ENCODE data around the gene TESPA1.
A peak's percentile ranks its signal among the peaks of the same experiment; 100 is the strongest.
"Not testable (repeated sequence)": the region's sequence is repeated elsewhere in the genome, so short reads cannot be mapped to it uniquely, and the experiment has no call there.

TESPA1 gene, protein sequence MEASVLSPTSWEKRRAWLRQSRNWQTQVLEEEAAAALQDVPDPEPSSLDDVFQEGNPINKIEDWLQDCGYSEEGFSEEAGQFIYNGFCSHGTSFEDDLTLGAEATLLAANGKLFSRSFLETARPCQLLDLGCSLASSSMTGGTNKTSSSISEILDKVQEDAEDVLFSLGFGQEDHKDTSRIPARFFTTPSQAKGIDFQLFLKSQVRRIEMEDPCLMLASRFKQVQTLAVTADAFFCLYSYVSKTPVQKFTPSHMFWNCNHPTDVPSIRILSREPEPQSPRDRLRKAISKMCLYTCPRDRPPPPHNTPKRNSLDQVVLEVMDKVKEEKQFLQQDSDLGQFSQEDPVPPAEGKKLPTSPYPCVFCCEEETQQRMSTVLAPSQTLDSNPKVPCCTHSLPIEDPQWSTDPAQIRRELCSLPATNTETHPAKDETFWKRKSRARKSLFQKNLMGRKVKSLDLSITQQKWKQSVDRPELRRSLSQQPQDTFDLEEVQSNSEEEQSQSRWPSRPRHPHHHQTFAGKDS

DNA sequence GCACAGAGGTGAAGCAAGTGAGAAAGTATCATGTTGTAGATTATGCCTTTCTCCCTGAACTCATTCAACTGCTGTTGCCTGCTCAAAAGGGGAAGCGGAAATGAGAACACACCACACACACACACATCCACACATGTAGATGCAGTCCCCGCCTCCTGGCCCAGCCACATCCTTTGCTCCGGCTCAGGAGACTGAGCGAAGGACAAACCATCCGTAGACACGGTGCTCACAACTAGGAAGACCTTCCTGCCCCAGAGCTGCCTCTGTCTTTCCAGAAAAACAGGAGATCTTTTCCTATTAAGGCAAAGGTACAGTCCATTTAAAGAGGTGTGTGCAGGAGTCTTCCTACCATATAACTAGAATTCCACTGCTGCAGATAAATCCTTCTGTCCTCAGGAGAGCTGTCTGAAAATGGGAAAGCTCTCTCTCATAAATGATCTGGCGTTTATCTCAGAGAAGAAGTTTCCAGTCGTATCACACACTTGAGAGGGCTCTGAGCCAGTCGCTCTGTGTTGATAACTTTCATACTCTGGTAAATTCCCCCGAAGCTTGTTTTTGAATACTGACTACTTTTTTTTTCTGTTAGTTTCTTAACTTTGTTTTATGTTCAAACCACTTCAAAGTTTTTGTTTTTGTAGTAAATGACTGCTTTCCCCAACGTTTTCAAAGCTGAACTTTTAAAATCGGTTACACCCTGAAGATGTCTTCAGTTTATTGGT is at the start of gene TESPA1:
TSS of gene TESPA1 (minus strand) at position 105 of the 719 bp plus-strand sequence. CDS start 10,200 bp downstream, outside the sequence.
- DNase-seq (ENCODE audit: low read depth): peak; percentile 74

DNA sequence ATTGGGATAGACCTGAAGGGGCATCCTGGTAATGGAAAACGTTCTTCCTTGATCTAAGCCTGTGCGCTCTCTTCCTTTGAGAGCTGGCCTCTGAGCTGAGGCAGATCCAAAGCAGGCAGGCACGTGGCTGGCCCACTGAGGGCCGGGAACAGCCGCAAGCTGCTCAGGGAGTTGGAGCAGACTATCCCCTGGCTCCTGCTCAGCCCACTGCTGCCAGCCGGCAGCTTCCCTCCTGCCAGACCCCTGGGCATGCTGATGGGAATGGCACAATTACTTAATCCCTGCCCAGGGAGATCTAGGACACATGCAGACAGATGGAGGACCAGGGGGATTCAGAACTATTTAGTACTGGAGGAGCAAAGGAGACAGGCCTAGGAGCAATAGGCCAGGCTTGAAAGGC is 49.7 kb upstream of the TESPA1 start:
- no peak for DNase-seq (ENCODE audit: low read depth)

DNA sequence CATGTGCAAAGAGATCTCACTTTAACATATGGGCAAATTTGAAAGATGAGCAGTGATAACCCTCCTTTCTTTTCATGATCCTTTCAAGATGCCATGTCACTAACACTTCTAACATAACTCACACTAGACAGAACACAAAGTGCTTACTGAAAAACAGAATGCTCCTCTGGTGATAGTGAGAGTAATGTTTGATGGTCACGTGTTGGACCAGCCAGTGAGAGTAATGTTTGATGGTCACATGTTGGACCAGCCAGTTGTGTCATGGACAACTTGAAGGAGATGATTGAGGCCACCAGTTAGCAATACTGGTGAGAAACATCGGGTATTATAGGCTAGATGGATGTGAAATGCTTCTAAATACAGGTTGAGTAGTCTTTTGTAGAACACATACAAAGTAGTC is 40.9 kb upstream of the TESPA1 start:
- DNase-seq (ENCODE audit: low read depth): no peak

DNA sequence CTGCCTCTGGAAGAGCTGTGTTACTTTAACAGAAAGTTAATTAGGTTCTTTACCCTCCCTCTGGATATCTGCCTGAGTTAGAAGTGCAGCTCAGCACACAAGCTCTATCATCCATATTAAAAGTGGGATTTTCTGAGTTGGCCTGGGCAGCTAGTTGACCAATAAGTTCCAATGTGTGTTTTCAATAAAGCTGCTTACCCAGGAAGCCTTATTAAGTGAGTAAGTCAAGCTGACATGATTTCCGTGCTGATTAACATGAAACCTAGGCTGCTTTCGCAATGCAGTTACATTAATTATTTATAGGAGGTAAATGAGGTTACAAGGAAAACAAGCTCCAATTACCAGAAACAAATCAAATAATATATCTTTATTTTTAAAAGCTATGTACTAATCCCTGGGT is 40.0 kb upstream of the TESPA1 start:
- DNase-seq (ENCODE audit: low read depth): no peak

DNA sequence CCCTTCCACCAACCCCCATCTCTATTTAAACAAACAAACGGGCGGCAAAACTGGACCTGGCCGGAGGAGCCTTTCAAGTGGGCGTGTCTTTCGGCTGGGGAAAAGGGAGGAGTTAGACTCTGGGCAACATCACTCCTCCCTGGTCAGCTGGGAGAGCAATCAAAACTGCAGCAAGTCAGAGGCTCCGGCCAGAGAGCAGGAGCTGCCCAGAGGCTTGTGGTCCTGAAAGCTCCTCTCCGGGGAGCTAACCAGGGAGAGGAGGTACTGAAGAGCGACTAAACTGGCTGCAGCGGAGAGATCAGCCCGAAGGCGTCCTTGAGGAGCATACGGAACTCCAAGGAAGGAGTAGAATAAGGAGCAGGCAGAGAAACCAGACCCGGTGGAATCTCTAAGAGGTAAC is 35.2 kb upstream of the TESPA1 start, which contains the start of gene NEUROD4:
TSS of gene NEUROD4 (plus strand) at position 191 of the 400 bp plus-strand sequence. CDS start 6,466 bp downstream, outside the sequence.
- DNase-seq (ENCODE audit: low read depth): no peak

DNA sequence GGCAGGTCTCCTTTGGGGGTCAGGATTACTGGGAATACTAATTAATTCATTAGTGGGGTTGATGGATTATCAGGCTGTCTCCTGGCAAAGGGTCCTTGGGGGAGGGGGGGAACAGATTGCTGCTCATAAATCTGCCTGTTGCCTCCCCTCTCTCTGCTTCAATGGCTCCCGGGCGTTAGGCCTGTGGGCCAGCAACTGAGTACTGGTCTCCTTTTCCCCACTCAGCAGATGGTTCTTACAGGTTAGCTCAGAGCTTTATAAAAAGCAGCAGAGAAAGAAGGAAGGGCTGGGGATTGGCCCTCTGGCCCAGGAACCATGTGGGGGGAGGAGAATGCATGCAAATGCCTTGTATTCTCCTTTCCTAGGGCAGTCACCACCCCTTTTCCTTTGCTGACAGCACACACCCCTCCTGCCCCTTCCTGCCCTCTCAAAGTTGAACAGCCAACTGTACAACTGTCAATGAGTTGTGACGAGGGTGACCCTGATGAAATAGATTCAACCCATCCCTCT is 32.9 kb upstream of the TESPA1 start:
- DNase-seq (ENCODE audit: low read depth): no peak

DNA sequence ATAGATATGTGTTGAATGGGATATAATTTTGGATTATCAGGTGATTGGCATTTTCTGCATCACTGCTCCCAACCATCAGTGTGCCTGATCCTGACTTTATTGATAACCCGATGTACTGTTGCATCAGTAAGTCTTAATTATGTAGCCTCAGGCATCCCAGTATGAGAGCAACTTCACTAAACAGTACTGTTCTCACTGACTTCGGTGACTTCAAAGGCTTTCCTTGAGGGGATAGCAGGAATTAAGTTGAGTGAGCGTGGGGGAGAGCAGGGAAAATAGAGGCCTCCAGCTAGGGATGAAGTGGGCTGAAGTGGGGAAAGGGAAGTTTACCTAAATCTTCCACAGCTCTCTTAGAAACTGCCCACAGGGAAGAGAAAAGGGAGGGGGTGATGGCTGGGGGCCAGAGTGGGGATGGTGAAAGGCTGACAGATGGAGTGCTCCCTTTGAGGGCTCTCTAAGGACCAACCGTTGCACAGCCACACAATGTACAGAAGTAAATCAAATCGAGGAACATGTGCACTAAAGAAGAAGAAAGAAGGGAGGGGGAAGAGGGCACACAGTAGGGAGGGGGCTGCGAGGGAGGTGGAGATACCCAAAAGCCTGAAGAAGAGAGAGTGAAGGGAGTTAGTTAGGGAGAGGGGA is 24.5 kb upstream of the TESPA1 start:
- DNase-seq (ENCODE audit: low read depth): no peak

DNA sequence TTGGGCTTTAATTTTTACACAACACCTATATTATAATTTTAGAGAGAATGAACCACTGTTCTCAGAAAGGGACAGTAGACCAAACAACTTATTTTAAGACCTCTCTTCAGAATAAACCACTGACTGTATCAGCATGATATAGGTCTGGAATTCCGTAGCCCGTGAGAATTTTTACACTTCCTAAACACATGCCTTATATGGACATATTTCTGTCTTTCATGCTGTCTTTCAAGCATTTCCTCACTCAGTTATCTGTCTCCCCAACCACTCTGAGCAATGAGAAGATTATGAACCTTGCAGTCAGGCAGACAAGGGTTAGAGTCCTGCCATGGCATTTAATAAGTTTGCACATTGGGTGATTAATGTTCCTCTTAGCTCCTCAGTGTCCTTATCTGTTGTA is 17.8 kb upstream of the TESPA1 start:
- no peak for DNase-seq (ENCODE audit: low read depth)

DNA sequence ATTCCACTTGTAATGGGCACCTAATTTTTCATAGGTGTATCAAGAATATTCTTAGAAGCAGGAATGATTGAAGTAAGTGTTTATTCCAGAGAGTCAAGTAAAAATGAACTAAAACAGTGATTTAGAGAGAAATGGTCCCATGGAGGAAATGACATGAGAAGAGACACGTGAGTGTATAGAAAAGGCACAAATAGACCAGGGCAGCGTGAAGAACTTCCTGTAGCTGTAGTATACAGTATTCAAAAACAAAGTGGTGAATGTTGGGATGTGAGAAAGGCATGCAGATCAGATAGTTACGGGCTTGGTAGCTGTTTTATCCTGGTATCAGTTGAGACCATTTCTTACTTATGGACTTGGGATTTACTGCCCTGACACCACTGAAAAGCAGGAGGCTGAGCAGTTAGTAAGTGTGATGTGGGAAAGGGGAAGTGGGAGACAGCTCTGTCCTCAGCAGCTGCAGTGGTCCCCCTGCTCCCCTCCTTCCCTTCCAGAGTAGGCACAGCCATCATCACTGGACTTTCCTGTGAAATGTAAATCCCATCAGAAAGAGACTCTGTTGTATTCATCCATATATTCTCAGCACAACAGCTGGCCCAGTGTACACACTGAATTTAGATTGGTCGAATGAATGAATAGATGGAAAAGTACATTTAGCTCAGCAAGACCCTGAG is 16.8 kb upstream of the TESPA1 start:
- DNase-seq (ENCODE audit: low read depth): no peak

DNA sequence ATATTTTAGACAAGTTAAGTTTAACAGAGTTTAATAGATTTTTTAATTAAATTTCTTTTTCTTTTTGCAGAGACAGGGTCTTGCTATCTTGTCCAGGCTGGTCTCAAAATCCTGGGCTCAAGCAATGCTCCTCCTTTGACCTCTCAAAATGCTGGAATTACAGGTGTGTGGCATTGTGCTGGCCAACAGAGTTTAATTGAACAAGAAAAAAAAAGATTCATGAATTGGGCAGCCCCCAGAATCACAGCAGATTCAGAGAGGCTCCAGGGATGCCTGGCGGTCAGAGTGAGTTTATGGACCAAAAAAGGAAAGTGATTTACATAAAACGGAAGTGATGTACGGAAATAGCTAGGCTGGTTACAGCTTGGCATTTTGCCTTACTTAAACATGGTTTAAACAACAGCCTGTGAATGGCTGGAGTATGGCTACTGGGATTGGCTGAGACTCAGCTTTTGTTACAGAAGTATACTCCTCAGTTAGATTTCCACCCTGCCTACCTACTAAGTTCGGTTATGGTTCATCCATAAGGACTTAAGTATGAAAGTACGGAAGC is 14.5 kb upstream of the TESPA1 start:
- DNase-seq (ENCODE audit: low read depth): no peak

DNA sequence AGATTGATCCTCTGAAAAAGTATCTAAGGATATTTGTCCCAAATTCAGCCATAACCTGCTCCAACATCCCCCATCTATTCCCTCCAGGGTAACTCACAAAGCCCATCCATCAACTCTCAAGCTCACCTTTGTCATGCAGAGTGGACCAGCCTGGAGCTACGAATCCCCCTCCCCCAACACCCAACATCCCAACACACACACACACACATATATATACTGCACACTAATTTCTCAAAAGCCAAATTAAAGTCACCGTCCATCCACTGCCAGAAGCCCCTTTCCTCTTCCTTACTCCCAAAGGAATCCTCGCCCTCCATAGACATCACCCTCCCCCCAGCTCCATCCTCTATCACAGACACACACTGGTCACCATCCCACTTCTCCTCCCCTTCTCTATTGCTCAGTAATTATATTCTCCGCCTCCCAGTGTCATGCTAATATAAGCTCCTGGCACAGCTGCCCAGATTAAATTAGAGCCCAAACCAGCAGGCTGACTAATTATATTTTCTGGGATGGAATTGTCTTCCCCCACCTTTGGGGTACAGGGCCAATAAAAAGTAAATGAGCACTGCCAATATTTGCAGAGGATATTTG is 13.5 kb upstream of the TESPA1 start:
- no peak for DNase-seq (ENCODE audit: low read depth)

DNA sequence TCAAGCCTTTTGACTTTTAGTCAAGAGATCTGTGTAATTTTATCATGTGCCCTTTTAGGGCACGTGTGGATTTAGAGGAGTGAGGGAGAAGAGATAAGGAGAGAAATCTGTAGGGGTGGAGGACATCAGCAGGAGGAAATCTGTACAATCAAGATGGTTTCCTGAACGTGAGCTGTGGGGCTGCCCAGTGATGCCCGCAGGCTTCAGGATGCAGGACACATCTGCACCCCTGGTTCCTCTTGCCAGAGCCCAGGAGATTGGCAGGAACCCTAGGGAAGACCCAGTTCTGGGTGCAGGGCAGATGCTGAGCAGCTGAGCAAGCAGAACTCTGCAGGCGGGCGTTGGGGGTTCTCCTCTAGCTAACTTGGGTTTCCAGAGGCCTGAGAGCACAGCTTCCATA is 11.6 kb upstream of the TESPA1 start:
- no peak for DNase-seq (ENCODE audit: low read depth)

DNA sequence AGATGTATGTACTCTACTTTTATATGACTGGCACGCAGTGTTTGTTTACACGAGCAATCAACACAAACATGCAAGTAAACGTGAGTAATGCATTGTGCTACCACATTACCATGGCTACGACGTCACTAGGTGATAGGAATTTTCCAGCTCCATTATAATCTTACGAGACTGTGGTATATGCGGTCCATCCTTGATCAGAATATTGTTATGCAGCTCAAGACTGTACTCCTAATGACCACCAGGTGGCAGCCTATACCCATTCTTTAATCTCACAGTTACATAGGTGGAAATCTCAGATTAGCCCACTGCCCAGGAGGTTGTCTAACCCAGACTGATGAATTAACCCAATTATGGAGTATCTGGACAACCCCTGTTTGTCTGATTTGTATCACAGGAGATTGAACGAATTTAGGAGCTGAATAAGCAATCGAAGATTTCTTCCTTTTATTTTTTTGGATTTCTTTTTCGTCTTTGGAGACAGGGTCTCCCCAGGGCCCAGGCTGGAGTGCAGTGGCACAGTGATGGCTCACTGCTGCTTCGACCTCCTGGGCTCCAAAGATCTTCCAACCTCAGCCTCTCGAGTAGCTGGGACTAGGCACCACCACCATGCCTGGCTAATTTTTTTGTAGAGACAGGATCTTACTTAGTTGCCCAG is 8.7 kb upstream of the TESPA1 start:
- peak; percentile 37 for DNase-seq (ENCODE audit: low read depth)

DNA sequence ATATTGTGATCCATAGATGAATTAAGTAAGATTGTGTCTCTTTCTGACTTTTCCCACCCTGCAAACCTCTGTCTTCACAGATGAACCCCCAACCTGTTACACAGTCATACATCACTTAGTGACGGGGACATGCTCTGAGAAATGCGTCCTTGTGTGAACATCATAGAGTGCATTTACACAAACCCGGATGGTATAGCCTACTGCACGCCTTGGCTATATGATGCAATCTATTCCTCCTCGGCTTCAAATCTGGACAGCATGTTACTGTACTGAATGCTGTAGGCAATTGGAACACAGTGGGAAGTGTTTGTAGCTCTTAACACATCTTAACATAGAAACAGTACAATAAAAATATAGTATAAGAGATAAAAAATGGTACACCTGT is 7.4 kb upstream of the TESPA1 start:
- no peak for DNase-seq (ENCODE audit: low read depth)

DNA sequence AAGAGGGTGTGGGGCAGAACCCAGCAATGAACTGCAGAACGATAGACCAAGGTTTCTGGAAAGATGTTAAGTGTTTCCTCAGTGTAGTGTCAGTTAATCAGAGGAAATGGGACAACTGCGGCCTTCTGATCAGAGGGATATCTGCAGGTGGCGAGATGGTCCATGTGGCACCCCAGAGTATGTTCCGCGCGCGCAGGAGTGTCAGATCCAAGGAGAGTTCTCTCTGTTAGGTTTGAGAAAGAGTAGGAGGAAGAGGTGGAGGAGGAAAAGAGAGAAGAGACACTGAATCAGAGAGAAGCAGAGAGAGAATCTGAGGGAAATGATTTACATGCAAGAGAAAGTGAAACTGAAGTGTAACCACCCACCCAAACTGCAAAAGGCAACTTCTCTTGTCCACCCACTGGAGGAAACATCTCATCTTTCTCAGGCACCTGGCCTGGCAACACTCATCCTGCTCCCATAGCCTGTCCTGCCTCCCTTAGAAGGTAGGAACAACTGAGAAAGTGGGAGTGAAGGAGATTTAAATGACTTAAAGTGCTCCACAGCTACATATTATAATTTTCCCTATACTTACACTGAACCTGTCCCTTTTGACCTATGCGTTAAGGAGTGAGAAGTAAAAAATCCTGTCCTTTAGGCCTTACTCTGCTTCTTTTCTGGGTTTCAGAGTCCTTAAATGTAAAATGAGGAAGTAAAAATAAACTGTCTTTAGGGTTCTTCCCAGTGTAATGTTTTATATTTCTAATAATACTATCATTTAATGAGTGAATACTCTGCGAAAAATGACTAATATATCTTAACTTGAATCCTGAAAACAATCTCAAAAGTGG is 6.8 kb upstream of the TESPA1 start:
- DNase-seq (ENCODE audit: low read depth): no peak

DNA sequence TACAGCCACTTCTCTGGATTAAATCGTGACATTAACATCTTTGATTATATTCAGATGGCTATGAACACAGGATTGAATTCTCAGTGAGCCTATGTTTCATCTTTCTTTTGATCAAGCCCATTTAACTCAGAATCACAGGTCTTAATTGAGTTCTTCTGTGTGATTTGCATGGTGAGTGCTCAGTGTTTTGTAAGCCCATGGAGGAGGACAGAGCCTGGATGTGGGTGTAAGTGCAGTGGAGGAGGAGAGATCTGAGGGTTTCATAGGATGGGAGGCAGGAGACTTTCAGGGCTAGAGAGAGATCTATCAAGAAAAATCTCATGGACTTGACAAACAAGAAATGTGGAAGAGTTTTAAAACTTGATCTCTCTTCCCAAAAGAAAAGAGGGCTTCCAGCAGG is 5.3 kb upstream of the TESPA1 start:
- DNase-seq (ENCODE audit: low read depth): no peak

DNA sequence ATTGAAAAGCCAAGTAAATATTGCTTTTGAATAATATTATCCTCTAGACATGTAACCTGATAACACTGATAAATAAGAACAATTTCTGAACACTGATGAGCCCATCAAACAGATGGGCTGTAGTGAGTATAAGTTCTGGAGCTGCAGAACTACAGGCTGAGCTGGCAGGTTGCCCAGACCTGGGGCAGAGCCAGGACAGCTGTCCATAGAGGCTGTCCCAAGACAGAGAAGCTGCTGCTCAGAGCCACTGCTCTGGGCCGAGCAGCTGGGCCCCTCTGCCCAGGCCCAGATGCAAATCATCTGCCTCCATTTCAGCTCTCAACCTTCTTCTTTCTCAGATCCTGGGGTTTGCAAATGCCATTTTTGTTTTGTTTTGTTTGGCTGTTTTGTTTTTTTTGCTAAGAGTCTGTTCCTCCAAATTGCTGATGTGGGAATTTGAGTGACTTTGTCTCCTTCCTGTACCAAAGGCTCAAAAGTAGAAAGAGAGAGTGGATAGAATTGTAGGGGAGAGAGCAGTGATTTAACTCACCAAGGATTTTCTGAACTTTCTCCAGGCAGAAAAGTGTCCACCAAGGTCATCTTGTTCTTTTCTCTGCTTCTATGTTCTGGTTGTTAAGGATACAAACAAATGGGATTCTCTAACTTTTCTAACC is 4.0 kb upstream of the TESPA1 start:
- no peak for DNase-seq (ENCODE audit: low read depth)

DNA sequence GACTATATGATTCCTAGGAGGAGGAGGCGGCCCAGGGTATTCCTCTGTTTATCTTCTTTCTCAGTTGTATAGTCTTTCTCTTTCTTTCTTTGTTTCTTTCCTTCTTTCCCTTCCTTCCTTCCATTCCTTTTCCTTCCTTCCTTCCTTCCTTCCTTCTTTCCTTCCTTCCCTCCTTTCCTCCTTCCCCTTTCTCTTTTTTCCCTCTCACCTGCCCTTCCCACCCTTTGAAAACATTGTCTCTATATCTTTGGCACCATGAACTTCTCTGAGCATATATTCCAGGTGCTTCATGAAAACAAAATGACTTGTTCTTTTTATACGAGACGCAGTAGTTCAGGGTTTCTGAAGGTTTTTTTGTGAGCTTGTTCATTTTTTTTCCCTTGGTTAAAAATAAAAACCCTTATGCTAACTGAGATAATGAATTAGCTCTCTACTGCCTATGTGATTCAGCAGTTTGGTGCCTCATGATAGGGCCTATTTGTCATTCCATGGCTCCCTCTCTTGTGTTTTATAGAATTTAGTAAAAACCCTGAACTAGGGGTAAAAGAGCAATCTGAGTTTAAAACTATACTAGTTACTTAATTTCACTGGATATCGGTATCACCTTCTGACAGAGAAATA is 3.2 kb upstream of the TESPA1 start:
- DNase-seq (ENCODE audit: low read depth): no peak

DNA sequence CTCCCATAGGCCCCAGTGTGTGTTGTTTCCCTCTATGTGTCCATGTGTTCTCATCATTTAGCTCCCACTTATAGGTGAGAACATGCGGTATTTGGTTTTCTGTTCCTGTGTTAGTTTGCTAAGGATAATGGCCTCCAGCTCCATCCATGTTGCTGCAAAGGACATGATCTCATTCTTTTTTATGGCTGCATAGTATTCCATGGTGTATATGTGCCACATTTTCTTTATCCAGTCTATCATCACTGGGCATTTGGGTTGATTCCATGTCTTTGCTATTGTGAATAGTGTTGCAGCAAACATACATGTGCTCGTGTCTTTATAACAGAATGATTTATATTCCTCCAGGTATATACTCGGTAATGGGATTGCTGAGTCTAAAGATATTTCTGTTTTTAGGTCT is 2.2 kb upstream of the TESPA1 start:
- DNase-seq (ENCODE audit: low read depth): not testable (repeated sequence)

Measured in stimulated activated CD8-positive, alpha-beta memory T cell treated with anti-CD3 and anti-CD28 coated beads, Interleukin-12 subunit alpha, Interleukin-12 subunit beta, amount 100 ng/mL, for 1 hour (primary cell).